NB4 (cell line): ENCODE data around the gene AGAP1.

Source experiments
- DNase-seq: peaks from one replicate; pipeline ENCODE4 v3.0.0; 2010; ENCODE audit warnings: low read depth
- H3K4me3 ChIP-seq: one replicate; pipeline ENCODE4 v1.5.1; 2011; ENCODE audit warnings: mild to moderate bottlenecking, low read depth, low read length, moderate library complexity
- CTCF ChIP-seq: IDR thresholded peaks from one replicate; pipeline ENCODE4 v1.5.1; 2012; ENCODE audit warnings: low read depth, low read length
- MAX ChIP-seq: IDR thresholded peaks from 2 replicates; pipeline ENCODE4 v1.6.1; 2011; ENCODE audit warnings: low read depth, low read length
- MYC ChIP-seq: IDR thresholded peaks from 2 replicates; pipeline ENCODE4 v1.6.1; 2011; ENCODE audit warnings: low read depth, low read length
- POLR2A ChIP-seq: IDR thresholded peaks from 2 replicates; pipeline ENCODE4 v1.6.1; 2011; ENCODE audit warnings: mild to moderate bottlenecking; ENCODE audit not compliant: insufficient read length; ENCODE audit errors: extremely low read depth

AGAP1 gene

DNA sequence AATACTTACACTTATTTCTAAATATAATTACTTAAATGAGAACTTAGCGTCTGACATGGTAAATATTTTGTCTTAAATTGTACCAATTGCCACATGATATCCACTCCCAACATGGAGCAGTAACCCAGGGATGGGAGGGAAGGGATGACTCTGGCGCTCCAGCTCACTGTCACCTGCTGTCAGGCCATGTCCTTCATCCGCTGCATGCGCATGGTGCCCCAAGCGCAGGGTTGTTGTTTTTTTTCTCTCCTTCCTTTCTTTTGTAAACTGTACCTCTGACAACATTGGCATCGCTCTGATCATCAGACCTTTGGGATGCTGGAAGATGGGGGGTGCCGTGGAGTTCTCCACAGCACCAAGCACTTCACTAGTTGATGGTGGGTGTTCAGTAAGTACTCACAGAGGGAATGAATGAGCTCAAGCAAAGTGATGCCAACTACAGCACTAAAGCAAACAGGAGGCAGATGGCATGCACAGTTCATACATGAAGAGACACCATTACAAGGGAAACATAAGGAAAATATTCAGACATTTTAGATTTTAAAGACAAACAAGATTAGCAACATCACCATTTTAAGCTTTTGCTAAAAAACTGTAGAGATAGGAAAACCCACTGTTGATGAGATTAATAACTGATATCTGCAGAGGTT is 426.5 kb downstream of the AGAP1 start:
- no peak for DNase-seq
- TF ChIP-seq MAX = no peak
- no peak for TF ChIP-seq CTCF
- TF ChIP-seq POLR2A = no peak
- TF ChIP-seq MYC = no peak
- no peak overlapping the region for H3K4me3 ChIP-seq

- DNase-seq = no peak
- no peak overlapping the region for H3K4me3 ChIP-seq
- TF ChIP-seq MYC (no peak), CTCF (no peak)
Measured at GRCh38 chr2:235921508-235922191, 427.8 kb downstream of the AGAP1 start.

DNA sequence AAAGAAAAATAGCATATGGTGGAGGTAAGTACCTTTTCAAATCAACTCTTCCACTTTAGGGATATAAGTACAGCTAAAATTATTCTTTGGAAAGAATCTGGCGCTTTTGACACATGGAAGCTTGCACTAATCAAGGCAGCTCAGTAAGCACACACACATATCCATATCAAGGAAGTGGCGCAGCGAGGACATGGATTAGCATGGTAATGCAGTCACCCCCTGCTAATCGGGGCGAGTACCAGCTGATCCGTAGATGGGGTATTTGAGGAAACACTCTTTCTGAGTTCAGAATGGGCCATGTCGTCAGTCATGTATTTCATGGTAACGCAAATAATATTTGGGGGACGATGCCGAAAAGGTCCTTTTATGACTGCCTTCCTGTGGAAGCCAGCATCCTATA is 429.0 kb downstream of the AGAP1 start:
- TF ChIP-seq CTCF = no peak
- TF ChIP-seq MAX = no peak
- no peak for TF ChIP-seq POLR2A
- no peak for TF ChIP-seq MYC
- no peak for DNase-seq
- H3K4me3 ChIP-seq = no peak overlapping the region

- TF ChIP-seq CTCF = no peak
- TF ChIP-seq MAX = no peak
- TF ChIP-seq POLR2A = no peak
- TF ChIP-seq MYC = no peak
- no peak overlapping the region for H3K4me3 ChIP-seq
- no peak for DNase-seq
Measured at GRCh38 chr2:235923859-235924674, 430.2 kb downstream of the AGAP1 start.

GRCh38 chr2:235924675-235925063 is 430.8 kb downstream of the AGAP1 start:
- TF ChIP-seq CTCF = no peak
- no peak for TF ChIP-seq POLR2A
- TF ChIP-seq MAX = no peak
- TF ChIP-seq MYC = no peak
- peak; percentile 60 for DNase-seq

More at GRCh38 chr2:235924675-235925063, 430.8 kb downstream of the AGAP1 start:
- H3K4me3 ChIP-seq = no peak overlapping the region
